HEK293T (cell line): ENCODE measurements around the gene TAS1R1.

Experiments used
- ELF4 ChIP-seq: fragments of 450-650 bp; IDR thresholded peaks from 2 replicates; pipeline ENCODE4 v1.6.1; 2017; ENCODE audit warnings: antibody characterized with exemption
- FOXA1 ChIP-seq: fragments of 450-650 bp; IDR thresholded peaks from 2 replicates; pipeline ENCODE4 v1.6.1; 2016; ENCODE audit warnings: mild to moderate bottlenecking

GRCh38 chr1:6505367-6506209 lies 49.5 kb upstream of the TAS1R1 start:
- TF ChIP-seq ELF4 (no peak), FOXA1 (no peak)
